HepG2 (cell line): Measurements from ENCODE around the gene LENEP. TPM values are rescaled to one million over a fixed set of nuclear protein-coding genes. Genes with fewer than 3 reads are reported as not detected.

Experiments
- AGO2 ChIP-seq: fragments of 200-400 bp; formaldehyde crosslinking; optimal IDR thresholded peaks from 2 replicates; pipeline ENCODE3; 2017; ENCODE audit warnings: mild to moderate bottlenecking, low read depth, low read length, moderate library complexity
- EZH2 ChIP-seq: conservative IDR thresholded peaks from 2 replicates; pipeline ENCODE4 v1.6.1; 2012; ENCODE audit warnings: mild to moderate bottlenecking, low read depth, low read length, moderate library complexity
- GFI1 ChIP-seq: sonication (generic); formaldehyde crosslinking; IDR thresholded peaks from 2 replicates; pipeline ENCODE4 v1.5.0; 2020; ENCODE audit warnings: missing genetic modification reagents, mild to moderate bottlenecking, borderline replicate concordance
- GPN1 ChIP-seq: sonication (generic); formaldehyde crosslinking; IDR thresholded peaks from 2 replicates; pipeline ENCODE4 v1.5.1; 2020; ENCODE audit warnings: missing genetic modification reagents, borderline replicate concordance
- HNRNPL ChIP-seq: fragments of 200-400 bp; formaldehyde crosslinking; IDR thresholded peaks from 2 replicates; pipeline ENCODE4 v1.6.1; 2017; ENCODE audit warnings: mild to moderate bottlenecking, low read depth, low read length
- RARA ChIP-seq: IDR thresholded peaks from 2 replicates; pipeline ENCODE4 v1.6.1; 2016; ENCODE audit warnings: missing genetic modification reagents, missing compliant biosample characterization
- SNAPC5 ChIP-seq: sonication (generic); formaldehyde crosslinking; IDR thresholded peaks from 2 replicates; pipeline ENCODE4 v1.8.1; 2023; ENCODE audit warnings: mild to moderate bottlenecking, missing genetic modification reagents, borderline replicate concordance
- TAF1 ChIP-seq: sonication (generic); formaldehyde crosslinking; IDR thresholded peaks from 2 replicates; pipeline ENCODE4 v1.4.0; 2020; ENCODE audit warnings: missing genetic modification reagents
- TRIM22 ChIP-seq: fragments of 450-650 bp; IDR thresholded peaks from 2 replicates; pipeline ENCODE4 v1.6.1; 2017
- ZFP62 ChIP-seq: sonication (generic); formaldehyde crosslinking; IDR thresholded peaks from 2 replicates; pipeline ENCODE4 v1.4.0; 2020; ENCODE audit warnings: missing genetic modification reagents
- ZNF17 ChIP-seq: sonication (generic); formaldehyde crosslinking; IDR thresholded peaks from 2 replicates; pipeline ENCODE4 v1.5.0; 2020; ENCODE audit warnings: mild to moderate bottlenecking, missing genetic modification reagents
- ZNF512B ChIP-seq: sonication (generic); formaldehyde crosslinking; IDR thresholded peaks from 2 replicates; pipeline ENCODE4 v1.5.1; 2020; ENCODE audit warnings: missing genetic modification reagents, mild to moderate bottlenecking, borderline replicate concordance
- ZNF770 ChIP-seq: sonication (generic); formaldehyde crosslinking; IDR thresholded peaks from 2 replicates; pipeline ENCODE4 v1.5.0; 2020; ENCODE audit warnings: mild to moderate bottlenecking, missing genetic modification reagents
- ZNF878 ChIP-seq: sonication (generic); formaldehyde crosslinking; IDR thresholded peaks from 2 replicates; pipeline ENCODE4 v1.8.1; 2023; ENCODE audit warnings: mild to moderate bottlenecking, missing genetic modification reagents, moderate library complexity
- ZSCAN29 ChIP-seq: sonication (generic); formaldehyde crosslinking; conservative IDR thresholded peaks from 2 replicates; pipeline ENCODE4 v1.4.0; 2020; ENCODE audit warnings: mild to moderate bottlenecking, missing genetic modification reagents
- ZZZ3 ChIP-seq: sonication (generic); formaldehyde crosslinking; IDR thresholded peaks from 2 replicates; pipeline ENCODE4 v1.4.0; 2020; ENCODE audit warnings: missing genetic modification reagents, mild to moderate bottlenecking, borderline replicate concordance
- polyA plus RNA-seq, 8 experiments: library from polyadenylated mRNA; depleted of rRNA in 3 of 8; stranded (reverse) in 7 of 8; unstranded in 1 of 8; fragments of >200 nt; fragmentation: Illumina TruSeq in 4 of 8; extraction: Trizol in 4 of 8; gene quantifications; 2 replicates each; pipeline versions ENCODE4 v1.2.1 to v1.2.3, GENCODE V29; 2011 to 2016; ENCODE audit warnings: low read depth in 4 of 8, missing spikeins in 1 of 8, mixed read lengths in 1 of 8; ENCODE audit not compliant: insufficient read depth in 1 of 8
- total RNA-seq, 5 experiments: library from RNA; depleted of rRNA; stranded (reverse); fragments of >200 nt; fragmentation: Illumina TruSeq; extraction: Trizol; gene quantifications; 2 replicates each; pipeline ENCODE4 v1.2.3, GENCODE V29; 2016; ENCODE audit warnings: low read depth in 1 of 5

LENEP gene
- total and polyA plus RNA-seq, 2 of the 13 experiments (the other 11 are each of a cell fraction or from before 2014, with no cell fraction given) = 0.29 TPM; not detected in 1

- TF ChIP-seq GPN1 (CRISPR knock-in tag) (no peak), ZNF512B (no peak), RARA (CRISPR knock-in tag) (no peak; the same call in 1 of the 2 replicates), EZH2 (no peak), HNRNPL (no peak), GFI1 (CRISPR knock-in tag) (peak; percentile 59; the same call in 1 of the 2 replicates), ZNF17 (CRISPR knock-in tag) (no peak), TRIM22 (no peak), ZFP62 (CRISPR knock-in tag) (0 out of 2 replicates have a peak, but pooled peaks have one; percentile 52), AGO2 (peak; percentile 99), ZNF770 (CRISPR knock-in tag) (peak; percentile 45; the same call in 1 of the 2 replicates), ZSCAN29 (CRISPR knock-in tag) (no peak; the same call in 1 of the 2 replicates), ZNF878 (CRISPR knock-in tag) (peak; percentile 54; the same call in 1 of the 2 replicates), TAF1 (CRISPR knock-in tag) (peak; percentile 89), SNAPC5 (CRISPR knock-in tag) (peak; percentile 24; the same call in 1 of the 2 replicates), ZZZ3 (no peak)
These were observed 31.9 kb upstream of the LENEP start, which contains the start of gene PYGO2 (continued) for GRCh38 chr1:154961207-154962155.
